WERI-Rb-1 (cell line): ENCODE results near the gene TC2N.

Source experiments
- DNase-seq: peaks from one replicate; pipeline ENCODE4 v3.0.0-alpha.2; 2020
- H3K27ac ChIP-seq: fragments of 250-450 bp; sonication (Bioruptor Pico); 2 replicates; pipeline ENCODE4 v1.5.1; 2020; ENCODE audit warnings: mild to moderate bottlenecking, moderate library complexity
- H3K27me3 ChIP-seq: fragments of 250-450 bp; sonication (Bioruptor Pico); 2 replicates; pipeline ENCODE4 v1.5.1; 2021; ENCODE audit warnings: mild to moderate bottlenecking, low read depth, moderate library complexity; ENCODE audit not compliant: insufficient read depth, severe bottlenecking
- H3K36me3 ChIP-seq: fragments of 250-450 bp; sonication (Bioruptor Pico); 2 replicates; pipeline ENCODE4 v1.5.1; 2020; ENCODE audit warnings: mild to moderate bottlenecking, moderate library complexity
- H3K4me3 ChIP-seq: 2 replicates; pipeline ENCODE4 v1.5.1; 2011; ENCODE audit warnings: low read depth, mild to moderate bottlenecking, control low read depth, low read length
- H3K9me3 ChIP-seq: fragments of 250-450 bp; sonication (Bioruptor Pico); 2 replicates; pipeline ENCODE4 v1.5.1; 2021; ENCODE audit warnings: mild to moderate bottlenecking, moderate library complexity; ENCODE audit not compliant: severe bottlenecking
- CTCF ChIP-seq: IDR thresholded peaks from 2 replicates; pipeline ENCODE4 v1.5.1; 2011; ENCODE audit warnings: low read depth, mild to moderate bottlenecking, control low read depth, inconsistent platforms, low read length

TC2N gene

GRCh38 chr14:91753501-91754128 is 113.7 kb downstream of the TC2N start:
- Histone ChIP-seq H3K27me3 (no peaks in the 10 kb centered on the region), H3K27ac (no peak overlapping the region), H3K4me3 (no peak overlapping the region), H3K9me3 (no peaks in the 10 kb centered on the region), H3K36me3 (no peaks in the 10 kb centered on the region)
- TF ChIP-seq CTCF = no peak
- no peak for DNase-seq

GRCh38 chr14:91752961-91753360 is 114.4 kb downstream of the TC2N start:
- no peaks in the 10 kb centered on the region for H3K27me3 ChIP-seq
- TF ChIP-seq CTCF = no peak
- H3K4me3 ChIP-seq = no peak overlapping the region
- no peak overlapping the region for H3K27ac ChIP-seq
- H3K9me3 ChIP-seq = no peaks in the 10 kb centered on the region
- DNase-seq = no peak
- no peaks in the 10 kb centered on the region for H3K36me3 ChIP-seq

GRCh38 chr14:91751719-91752118 is 115.6 kb downstream of the TC2N start:
- no peaks in the 10 kb centered on the region for H3K9me3 ChIP-seq
- H3K27me3 ChIP-seq = no peaks in the 10 kb centered on the region
- H3K27ac ChIP-seq = no peak overlapping the region
- TF ChIP-seq CTCF = no peak
- H3K36me3 ChIP-seq = no peaks in the 10 kb centered on the region
- DNase-seq = no peak
- H3K4me3 ChIP-seq = no peak overlapping the region

GRCh38 chr14:91750634-91751198 is 116.6 kb downstream of the TC2N start:
- Histone ChIP-seq H3K27me3 (no peaks in the 10 kb centered on the region), H3K36me3 (no peaks in the 10 kb centered on the region), H3K4me3 (no peak overlapping the region), H3K9me3 (no peaks in the 10 kb centered on the region), H3K27ac (no peak overlapping the region)
- no peak for TF ChIP-seq CTCF
- no peak for DNase-seq

GRCh38 chr14:91749868-91750267 is 117.5 kb downstream of the TC2N start:
- Histone ChIP-seq H3K4me3 (no peak overlapping the region), H3K27ac (no peak overlapping the region), H3K36me3 (no peaks in the 10 kb centered on the region), H3K9me3 (no peaks in the 10 kb centered on the region), H3K27me3 (no peaks in the 10 kb centered on the region)
- no peak for DNase-seq
- no peak for TF ChIP-seq CTCF

GRCh38 chr14:91748049-91748448 is 119.3 kb downstream of the TC2N start:
- Histone ChIP-seq H3K36me3 (no peaks in the 10 kb centered on the region), H3K4me3 (no peak overlapping the region), H3K9me3 (no peaks in the 10 kb centered on the region), H3K27ac (no peak overlapping the region), H3K27me3 (no peaks in the 10 kb centered on the region)
- DNase-seq = no peak
- no peak for TF ChIP-seq CTCF
